HepG2 (cell line): Measurements from ENCODE around the gene LEMD1. TPM values are rescaled to one million over a fixed set of nuclear protein-coding genes. Genes with fewer than 3 reads are reported as not detected.

ENCODE experiments used
- ATAC-seq: fragments of 200-7000 bp; cut with Tn5 transposase; 3 replicates; pipeline ENCODE4 v1.9.1; 2020; ENCODE audit warnings: mild to moderate bottlenecking, moderate library complexity
- BruUV-seq: library from RNA; stranded (reverse); fragments of 400-500 nt; replicated peaks from 2 replicates; lab custom pipeline; 2021; lab: Mats Ljungman, UMichigan
- CTCF ChIA-PET: fragments of 300-600 bp; formaldehyde crosslinking; extraction: SDS; loops from one replicate; lab custom pipeline; 2021; ENCODE audit warnings: low total read pairs, inconsistent platforms, low intra/inter-chr PET ratio; lab: Yijun Ruan, JAX
- POLR2A ChIA-PET: fragments of 350-600 bp; sonication (Branson Sonifier 250); formaldehyde crosslinking; loops from one replicate; lab custom pipeline; 2020; ENCODE audit warnings: antibody characterized with exemption, inconsistent platforms; lab: Yijun Ruan, JAX
- DNase-seq: peaks from one replicate; pipeline ENCODE4 v3.0.0-alpha.2; 2015; ENCODE audit warnings: low spot score
- FAIRE-seq: peaks from 3 replicates; lab custom pipeline; 2011; peaks lifted over from hg19 to GRCh38; lab: Jason Lieb, UNC
- H2AFZ ChIP-seq: one replicate; pipeline ENCODE4 v1.6.1; 2011; ENCODE audit warnings: low read length, inconsistent platforms
- H3K27ac ChIP-seq: fragments of 300-600 bp; 3 replicates; pipeline ENCODE4 v1.8.0; 2011; ENCODE audit warnings: mixed run types, mild to moderate bottlenecking, mixed read lengths, low read length, inconsistent platforms; ENCODE audit not compliant: insufficient read depth; ENCODE audit errors: extremely low read length
- H3K27me3 ChIP-seq, 2 experiments: fragments of 200-600 bp in 1 of 2; 2 replicates in 1 of 2; 3 replicates in 1 of 2; pipeline versions ENCODE4 v1.6.0 to v1.8.0; 2011; ENCODE audit warnings: low read length in 2 of 2, mild to moderate bottlenecking in 2 of 2, moderate library complexity in 2 of 2, inconsistent platforms in 1 of 2; ENCODE audit not compliant: insufficient read depth in 2 of 2, control insufficient read depth in 1 of 2
- H3K36me3 ChIP-seq, 2 experiments: fragments of 200-600 bp in 1 of 2; replicated peaks in 1 of 2; 2 replicates in 1 of 2; 3 replicates in 1 of 2; pipeline versions ENCODE4 v1.5.1 to v1.8.0; 2011; ENCODE audit warnings: low read length in 2 of 2, inconsistent platforms in 1 of 2; ENCODE audit not compliant: insufficient read depth in 2 of 2, control insufficient read depth in 1 of 2
- H3K4me1 ChIP-seq: 2 replicates; pipeline ENCODE4 v1.5.1; 2012; ENCODE audit warnings: low read length, inconsistent platforms; ENCODE audit not compliant: insufficient read depth
- H3K4me2 ChIP-seq: 2 replicates; pipeline ENCODE4 v1.6.0; 2011; ENCODE audit warnings: low read depth, low read length, inconsistent platforms
- H3K4me3 ChIP-seq, 3 experiments: fragments of 200-600 bp in 1 of 3; sonication (generic), shearing (Covaris generic) in 1 of 3; replicated peaks in 1 of 3; 2 replicates each; pipeline ENCODE4 v1.5.1; 2011 to 2016; ENCODE audit warnings: low read length in 3 of 3, inconsistent platforms in 2 of 3, low read depth in 2 of 3, mild to moderate bottlenecking in 2 of 3, control low read depth in 1 of 3, mixed read lengths in 1 of 3; ENCODE audit not compliant: insufficient read depth in 1 of 3
- H3K79me2 ChIP-seq: one replicate; pipeline ENCODE4 v1.6.1; 2011; ENCODE audit warnings: low read length, inconsistent platforms; ENCODE audit not compliant: insufficient read depth
- H3K9ac ChIP-seq: 2 replicates; pipeline ENCODE4 v1.6.0; 2011; ENCODE audit warnings: mild to moderate bottlenecking, low read depth, low read length, inconsistent platforms; ENCODE audit not compliant: insufficient read depth
- H3K9me3 ChIP-seq: 2 replicates; pipeline ENCODE4 v1.5.1; 2012; ENCODE audit warnings: mild to moderate bottlenecking, low read length
- H4K20me1 ChIP-seq: 2 replicates; pipeline ENCODE4 v1.6.0; 2011; ENCODE audit warnings: inconsistent platforms, mild to moderate bottlenecking, low read length, moderate library complexity; ENCODE audit not compliant: insufficient read depth
- BHLHE40 ChIP-seq: IDR thresholded peaks from 2 replicates; pipeline ENCODE4 v1.6.1; 2011; ENCODE audit warnings: low read length, improper control_type of control experiment
- GABPB1 ChIP-seq: IDR thresholded peaks from 2 replicates; pipeline ENCODE4 v1.6.1; 2016; ENCODE audit warnings: mild to moderate bottlenecking, missing genetic modification reagents, moderate library complexity, missing compliant biosample characterization
- GPBP1L1 ChIP-seq: sonication (generic); formaldehyde crosslinking; IDR thresholded peaks from 2 replicates; pipeline ENCODE4 v1.5.0; 2020; ENCODE audit warnings: mild to moderate bottlenecking, missing genetic modification reagents
- HNRNPLL ChIP-seq: fragments of 200-400 bp; formaldehyde crosslinking; IDR thresholded peaks from 2 replicates; pipeline ENCODE4 v1.6.1; 2017; ENCODE audit warnings: mild to moderate bottlenecking, low read depth, low read length; ENCODE audit not compliant: poor library complexity, severe bottlenecking
- PCBP2 ChIP-seq: fragments of 200-400 bp; formaldehyde crosslinking; optimal IDR thresholded peaks from 2 replicates; pipeline ENCODE3; 2018; ENCODE audit warnings: low read length, low read depth; ENCODE audit not compliant: poor library complexity, severe bottlenecking
- ZFP36L2 ChIP-seq: sonication (generic); formaldehyde crosslinking; IDR thresholded peaks from 2 replicates; pipeline ENCODE4 v1.4.0; 2020; ENCODE audit warnings: missing genetic modification reagents
- ZNF484 ChIP-seq: sonication (generic); formaldehyde crosslinking; IDR thresholded peaks from 2 replicates; pipeline ENCODE4 v1.5.1; 2020; ENCODE audit warnings: mild to moderate bottlenecking, low read depth, missing genetic modification reagents, borderline replicate concordance
- ZNF510 ChIP-seq: sonication (generic); formaldehyde crosslinking; IDR thresholded peaks from 2 replicates; pipeline ENCODE4 v1.4.0; 2020; ENCODE audit warnings: low read depth, mild to moderate bottlenecking, missing genetic modification reagents
- ZNF607 ChIP-seq: sonication (generic); formaldehyde crosslinking; IDR thresholded peaks from 2 replicates; pipeline ENCODE4 v1.5.1; 2020; ENCODE audit warnings: missing genetic modification reagents, mild to moderate bottlenecking, borderline replicate concordance
- ZNF772 ChIP-seq: sonication (generic); formaldehyde crosslinking; IDR thresholded peaks from 2 replicates; pipeline ENCODE4 v1.5.0; 2020; ENCODE audit warnings: mild to moderate bottlenecking, missing genetic modification reagents
- ZSCAN12 ChIP-seq: sonication (generic); formaldehyde crosslinking; IDR thresholded peaks from 2 replicates; pipeline ENCODE4 v1.9.0; 2021; ENCODE audit warnings: mild to moderate bottlenecking, missing genetic modification reagents
- WGBS: methylation state at CpG from one replicate; pipeline ENCODE4 v1.1.6; 2017; ENCODE audit warnings: low lambda C conversion rate; 5-methylcytosine and 5-hydroxymethylcytosine counted together
- in situ Hi-C: cut with HindIII; loops from 2 replicates; pipeline ENCODE4 v1.10.0; 2017; ENCODE audit warnings: low pct_unique_long_range_greater_than_20kb; ENCODE audit not compliant: extremely low pct_ligation_motif_present
- intact Hi-C: fragments of 100-400 bp; cut with micrococcal nuclease; formaldehyde crosslinking; loops from one replicate; pipeline ENCODE4 v1.10.0; 2022; ENCODE audit not compliant: unreplicated experiment
- polyA plus RNA-seq, 8 experiments: library from polyadenylated mRNA; depleted of rRNA in 3 of 8; stranded (reverse) in 7 of 8; unstranded in 1 of 8; fragments of >200 nt; fragmentation: Illumina TruSeq in 4 of 8; extraction: Trizol in 4 of 8; gene quantifications; 2 replicates each; pipeline versions ENCODE4 v1.2.1 to v1.2.3, GENCODE V29; 2011 to 2016; ENCODE audit warnings: low read depth in 4 of 8, missing spikeins in 1 of 8, mixed read lengths in 1 of 8; ENCODE audit not compliant: insufficient read depth in 1 of 8
- total RNA-seq, 5 experiments: library from RNA; depleted of rRNA; stranded (reverse); fragments of >200 nt; fragmentation: Illumina TruSeq; extraction: Trizol; gene quantifications; 2 replicates each; pipeline ENCODE4 v1.2.3, GENCODE V29; 2016; ENCODE audit warnings: low read depth in 1 of 5

LEMD1 gene
- total and polyA plus RNA-seq, 2 of the 13 experiments (the other 11 are each of a cell fraction or from before 2014, with no cell fraction given), result 1.4 to 2.3 TPM

GRCh38 chr1:205424901-205425600 is 3.2 kb upstream of the LEMD1 start:
- no peaks in the 10 kb centered on the region for H4K20me1 ChIP-seq
- no TSS peak for BruUV-seq
- POLR2A ChIA-PET, result interaction anchor here (1.4 kb wide), 1 partner anchor 17 kb away, joined by 4 read pairs; no protein-coding TSS in a partner anchor
- CTCF ChIA-PET, result no interaction called here
- WGBS, result 3% methylated on average over 8 of the region's 8 CpGs
- H3K79me2 ChIP-seq, result no peaks in the 10 kb centered on the region
- DNase-seq, result no peak
- H3K27ac ChIP-seq, result no peak overlapping the region
- TF ChIP-seq GABPB1 (CRISPR knock-in tag) (no peak), ZNF484 (CRISPR knock-in tag) (no peak), ZNF607 (CRISPR knock-in tag) (no peak)
- H2AFZ ChIP-seq, result no peak overlapping the region
- no peak overlapping the region for H3K4me2 ChIP-seq
- intact Hi-C loops, result no loop called here
- peaks cover 3 to 59% of the 10 kb centered on the region in 2 experiments; a peak in 4 of 5 replicates for H3K27me3 ChIP-seq
- no peaks in the 10 kb centered on the region for H3K9me3 ChIP-seq
- no peak for FAIRE-seq
- no peak for ATAC-seq
- H3K4me1 ChIP-seq, result no peaks in the 10 kb centered on the region
- no peak overlapping the region for H3K9ac ChIP-seq
- H3K4me3 ChIP-seq, result no peak overlapping the region
- no peaks in the 10 kb centered on the region for H3K36me3 ChIP-seq
- in situ Hi-C loops, result no loop called here

GRCh38 chr1:205423814-205424399 is 2.1 kb upstream of the LEMD1 start:
- ChIA-PET CTCF (interaction anchor here (1.1 to 1.7 kb wide), 3 partner anchors 31 to 62 kb away, joined by 3 to 4 read pairs (median 4); no protein-coding TSS in a partner anchor), POLR2A (interaction anchor here (1.4 kb wide), 1 partner anchor 18 kb away, joined by 4 read pairs; no protein-coding TSS in a partner anchor)
- no peak overlapping the region for H3K27ac ChIP-seq
- no peaks in the 10 kb centered on the region for H3K9me3 ChIP-seq
- no peaks in the 10 kb centered on the region for H3K79me2 ChIP-seq
- ATAC-seq, result no peak
- no peak overlapping the region for H3K4me3 ChIP-seq
- H3K36me3 ChIP-seq, result no peaks in the 10 kb centered on the region
- peaks cover 0 to 56% of the 10 kb centered on the region in 2 experiments; a peak in 3 of 5 replicates for H3K27me3 ChIP-seq
- DNase-seq, result no peak
- in situ Hi-C loops, result no loop called here
- WGBS, result 16% methylated on average over 6 of the region's 6 CpGs
- H4K20me1 ChIP-seq, result no peaks in the 10 kb centered on the region
- H2AFZ ChIP-seq, result no peak overlapping the region
- no peak overlapping the region for H3K9ac ChIP-seq
- no peak for FAIRE-seq
- H3K4me2 ChIP-seq, result no peak overlapping the region
- no peaks in the 10 kb centered on the region for H3K4me1 ChIP-seq
- intact Hi-C loops, result loop anchor here (1.0 kb wide), 1 partner anchor 61 kb away; no protein-coding TSS in a partner anchor
- BruUV-seq, result no TSS peak
- TF ChIP-seq ZNF772, result no peak
- TF ChIP-seq HNRNPLL, result no peak
- TF ChIP-seq ZSCAN12, result no peak
- TF ChIP-seq ZNF510 (CRISPR knock-in tag), result no peak
- no peak for TF ChIP-seq ZFP36L2 (CRISPR knock-in tag)
- no peak for TF ChIP-seq GPBP1L1 (CRISPR knock-in tag)
- no peak for TF ChIP-seq PCBP2
- TF ChIP-seq BHLHE40, result no peak
